GM13976 (cell line): ENCODE results near the gene CDH10.

Experiments used
- DNase-seq: peaks from one replicate; pipeline ENCODE4 v3.0.0; 2012; ENCODE audit warnings: low spot score
- in situ Hi-C: fragments of 300-500 bp; cut with MboI; formaldehyde crosslinking; loops from one replicate; pipeline ENCODE4 v1.12.0; 2022; ENCODE audit warnings: low sequenced_read_pairs, mixed read lengths, inconsistent platforms; ENCODE audit not compliant: unreplicated experiment
- TF ChIP-seq, protein P1 (sequence below): IDR thresholded peaks from 2 replicates; pipeline ENCODE4 v1.5.1; 2012; ENCODE audit warnings: borderline replicate concordance, mild to moderate bottlenecking; ENCODE audit not compliant: insufficient read depth; ENCODE audit errors: extremely low read depth, missing control alignments, control extremely low read depth

CDH10 gene

DNA sequence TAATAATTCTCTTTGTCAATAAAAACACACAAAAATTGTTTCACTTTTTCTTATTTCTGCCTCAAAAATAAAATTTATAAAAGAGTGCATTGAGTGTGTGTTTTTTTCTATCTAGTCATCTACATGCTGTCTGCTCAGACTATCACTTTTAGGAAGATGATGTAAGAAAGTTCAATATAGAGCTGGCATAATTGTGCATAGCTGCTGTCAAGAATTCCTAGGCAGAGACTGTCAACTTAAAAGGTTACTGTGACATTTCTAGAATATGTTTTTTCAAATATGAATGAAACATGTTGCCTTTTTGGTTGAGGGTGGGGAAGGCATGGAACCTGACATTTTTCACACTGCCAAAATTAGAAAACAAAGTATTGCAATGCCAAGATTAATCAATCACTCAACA is 172.3 kb downstream of the CDH10 start:
- DNase-seq: no peak
- in situ Hi-C loops: no loop called here
- TF ChIP-seq, protein P1, sequence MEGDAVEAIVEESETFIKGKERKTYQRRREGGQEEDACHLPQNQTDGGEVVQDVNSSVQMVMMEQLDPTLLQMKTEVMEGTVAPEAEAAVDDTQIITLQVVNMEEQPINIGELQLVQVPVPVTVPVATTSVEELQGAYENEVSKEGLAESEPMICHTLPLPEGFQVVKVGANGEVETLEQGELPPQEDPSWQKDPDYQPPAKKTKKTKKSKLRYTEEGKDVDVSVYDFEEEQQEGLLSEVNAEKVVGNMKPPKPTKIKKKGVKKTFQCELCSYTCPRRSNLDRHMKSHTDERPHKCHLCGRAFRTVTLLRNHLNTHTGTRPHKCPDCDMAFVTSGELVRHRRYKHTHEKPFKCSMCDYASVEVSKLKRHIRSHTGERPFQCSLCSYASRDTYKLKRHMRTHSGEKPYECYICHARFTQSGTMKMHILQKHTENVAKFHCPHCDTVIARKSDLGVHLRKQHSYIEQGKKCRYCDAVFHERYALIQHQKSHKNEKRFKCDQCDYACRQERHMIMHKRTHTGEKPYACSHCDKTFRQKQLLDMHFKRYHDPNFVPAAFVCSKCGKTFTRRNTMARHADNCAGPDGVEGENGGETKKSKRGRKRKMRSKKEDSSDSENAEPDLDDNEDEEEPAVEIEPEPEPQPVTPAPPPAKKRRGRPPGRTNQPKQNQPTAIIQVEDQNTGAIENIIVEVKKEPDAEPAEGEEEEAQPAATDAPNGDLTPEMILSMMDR: no peak

DNA sequence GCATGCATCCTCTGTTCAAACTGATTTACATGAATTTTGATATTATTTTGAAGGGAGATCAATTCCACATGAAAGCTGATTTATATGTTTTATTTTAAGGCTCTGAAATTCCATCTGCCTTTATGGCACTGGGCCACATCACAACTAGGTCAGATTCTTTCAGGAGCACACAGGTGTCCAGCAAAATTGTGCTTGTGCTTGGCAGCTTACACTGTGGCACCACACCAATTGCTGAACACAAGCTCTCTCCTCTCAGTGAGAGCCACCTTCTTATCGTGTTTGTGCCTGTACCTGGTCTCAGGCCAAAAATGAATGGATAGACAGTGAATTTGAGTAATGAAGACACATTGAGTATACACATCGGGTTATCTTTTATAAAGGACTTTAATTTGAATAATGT is 200.4 kb downstream of the CDH10 start:
- no peak for DNase-seq
- TF ChIP-seq, protein P1: no peak
- in situ Hi-C loops: no loop called here

GRCh38 chr5:24439465-24439864 is 205.3 kb downstream of the CDH10 start:
- no peak for DNase-seq
- TF ChIP-seq, protein P1: no peak
- in situ Hi-C loops: no loop called here
